ENCODE measurements around the gene ACOT12.
"Not testable (repeated sequence)": the region's sequence is repeated elsewhere in the genome, so short reads cannot be mapped to it uniquely, and the experiment has no call there.

The ACOT12 gene

GRCh38 chr5:81393783-81394718 lies at the start of gene ACOT12:
TSS of gene ACOT12 (minus strand) at chr5:81394134. CDS start at chr5:81394114, 20 bp downstream.
- DNase-seq: no peak

- no peak for DNase-seq
Observed at GRCh38 chr5:81435023-81435422, 41.1 kb upstream of the ACOT12 start.

GRCh38 chr5:81429985-81430384 lies 36.1 kb upstream of the ACOT12 start:
- DNase-seq: no peak

- DNase-seq: no peak
Observed at GRCh38 chr5:81429363-81429762, 35.4 kb upstream of the ACOT12 start.

- no peak for DNase-seq
Observed at GRCh38 chr5:81428861-81429260, 34.9 kb upstream of the ACOT12 start.

- no peak for DNase-seq
Observed at GRCh38 chr5:81428446-81428845, 34.5 kb upstream of the ACOT12 start.

- no peak for DNase-seq
Observed at GRCh38 chr5:81427566-81427965, 33.6 kb upstream of the ACOT12 start.

GRCh38 chr5:81426359-81427030 lies 32.6 kb upstream of the ACOT12 start:
- DNase-seq: no peak

- no peak for DNase-seq
Observed at GRCh38 chr5:81425569-81425968, 31.6 kb upstream of the ACOT12 start.

- no peak for DNase-seq
Observed at GRCh38 chr5:81424728-81425127, 30.8 kb upstream of the ACOT12 start.

GRCh38 chr5:81422671-81423070 lies 28.7 kb upstream of the ACOT12 start:
- DNase-seq: no peak

GRCh38 chr5:81420039-81420667 lies 26.2 kb upstream of the ACOT12 start:
- DNase-seq: no peak

GRCh38 chr5:81418606-81419005 lies 24.7 kb upstream of the ACOT12 start:
- DNase-seq: no peak

GRCh38 chr5:81417052-81417451 lies 23.1 kb upstream of the ACOT12 start:
- no peak for DNase-seq

GRCh38 chr5:81409896-81410295 lies 16.0 kb upstream of the ACOT12 start:
- DNase-seq: no peak

- no peak for DNase-seq
Observed at GRCh38 chr5:81409361-81409760, 15.4 kb upstream of the ACOT12 start.

- DNase-seq: no peak
Observed at GRCh38 chr5:81408496-81408895, 14.6 kb upstream of the ACOT12 start.

GRCh38 chr5:81407811-81408210 lies 13.9 kb upstream of the ACOT12 start:
- not testable (repeated sequence) for DNase-seq

- no peak for DNase-seq
Observed at GRCh38 chr5:81405126-81405891, 11.4 kb upstream of the ACOT12 start.

- no peak for DNase-seq
Observed at GRCh38 chr5:81402192-81402930, 8.4 kb upstream of the ACOT12 start.

- no peak for DNase-seq
Observed at GRCh38 chr5:81401266-81401665, 7.3 kb upstream of the ACOT12 start.

GRCh38 chr5:81400375-81400774 lies 6.4 kb upstream of the ACOT12 start:
- no peak for DNase-seq
